HK-2 (cell line): Measurements from ENCODE around the gene SNAI3.
A peak's percentile ranks its signal among the peaks of the same experiment; 100 is the strongest.
"Not testable (repeated sequence)": the region's sequence is repeated elsewhere in the genome, so short reads cannot be mapped to it uniquely, and the experiment has no call there.

Experiments used
- DNase-seq: peaks from one replicate; pipeline ENCODE4 v3.0.0-alpha.2; 2018; ENCODE audit not compliant: unreplicated experiment

The SNAI3 gene

GRCh38 chr16:88669980-88670379 is 16.3 kb downstream of the SNAI3 start:
- DNase-seq: no peak

DNA sequence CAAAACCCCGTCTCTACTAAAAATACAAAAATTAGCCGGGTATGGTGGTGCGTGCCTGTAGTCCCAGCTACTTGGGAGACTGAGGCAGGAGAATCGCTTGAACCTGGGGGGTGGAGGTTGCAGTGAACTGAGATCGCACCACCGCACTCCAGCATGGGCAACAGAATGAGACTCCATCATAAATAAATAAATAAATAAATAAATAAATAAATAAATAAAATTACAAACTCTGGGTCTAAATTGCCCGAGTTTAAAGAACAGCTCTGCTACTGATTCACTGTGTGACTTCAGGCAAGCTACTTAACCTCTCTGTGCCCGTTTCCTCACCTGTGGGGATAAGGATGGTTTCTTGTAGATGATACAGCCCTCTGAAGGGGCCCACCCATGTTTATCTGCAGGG is 16.8 kb downstream of the SNAI3 start:
- not testable (repeated sequence) for DNase-seq

DNA sequence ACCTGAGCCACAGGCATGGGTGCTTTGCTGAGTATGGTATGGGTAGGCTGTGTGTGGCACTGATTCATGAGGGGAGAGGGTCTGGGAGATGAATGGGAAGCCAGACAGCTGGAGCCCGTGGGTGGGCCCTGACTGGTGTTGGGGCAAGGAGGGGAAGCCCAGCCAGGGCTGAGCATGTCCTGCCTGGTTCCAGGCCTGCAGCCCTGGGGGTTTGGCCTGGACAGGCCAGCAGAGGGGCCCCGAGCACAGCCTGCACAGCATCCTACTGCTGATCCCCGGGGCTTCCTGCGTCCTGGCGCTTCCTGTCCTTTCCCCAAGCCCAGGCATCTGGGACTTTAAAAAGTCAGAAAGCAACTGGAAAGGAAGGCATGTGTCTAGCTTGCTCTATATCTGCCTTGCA is 18.8 kb downstream of the SNAI3 start:
- DNase-seq: no peak

DNA sequence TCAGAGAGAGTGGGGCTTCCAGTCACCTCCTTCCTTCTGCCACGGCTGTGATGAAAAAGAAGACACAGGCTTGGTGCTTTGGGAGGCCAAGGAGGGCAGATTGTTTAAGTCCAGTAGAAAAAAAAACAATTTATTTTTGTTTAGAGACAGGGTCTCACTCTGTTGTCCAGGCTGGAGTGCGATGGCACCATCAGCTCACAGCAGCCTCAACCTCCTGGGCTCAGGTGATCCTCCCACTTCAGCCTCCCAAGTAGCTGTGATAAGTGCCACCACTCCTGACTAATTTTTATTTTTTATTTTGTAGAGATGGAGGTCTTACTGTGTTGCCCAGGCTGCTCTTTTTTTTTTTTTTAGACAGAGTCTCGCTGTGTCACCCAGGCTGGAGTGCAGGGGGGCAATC is 20.7 kb downstream of the SNAI3 start:
- no peak for DNase-seq

GRCh38 chr16:88665148-88665547 is 21.2 kb downstream of the SNAI3 start:
- DNase-seq: no peak

DNA sequence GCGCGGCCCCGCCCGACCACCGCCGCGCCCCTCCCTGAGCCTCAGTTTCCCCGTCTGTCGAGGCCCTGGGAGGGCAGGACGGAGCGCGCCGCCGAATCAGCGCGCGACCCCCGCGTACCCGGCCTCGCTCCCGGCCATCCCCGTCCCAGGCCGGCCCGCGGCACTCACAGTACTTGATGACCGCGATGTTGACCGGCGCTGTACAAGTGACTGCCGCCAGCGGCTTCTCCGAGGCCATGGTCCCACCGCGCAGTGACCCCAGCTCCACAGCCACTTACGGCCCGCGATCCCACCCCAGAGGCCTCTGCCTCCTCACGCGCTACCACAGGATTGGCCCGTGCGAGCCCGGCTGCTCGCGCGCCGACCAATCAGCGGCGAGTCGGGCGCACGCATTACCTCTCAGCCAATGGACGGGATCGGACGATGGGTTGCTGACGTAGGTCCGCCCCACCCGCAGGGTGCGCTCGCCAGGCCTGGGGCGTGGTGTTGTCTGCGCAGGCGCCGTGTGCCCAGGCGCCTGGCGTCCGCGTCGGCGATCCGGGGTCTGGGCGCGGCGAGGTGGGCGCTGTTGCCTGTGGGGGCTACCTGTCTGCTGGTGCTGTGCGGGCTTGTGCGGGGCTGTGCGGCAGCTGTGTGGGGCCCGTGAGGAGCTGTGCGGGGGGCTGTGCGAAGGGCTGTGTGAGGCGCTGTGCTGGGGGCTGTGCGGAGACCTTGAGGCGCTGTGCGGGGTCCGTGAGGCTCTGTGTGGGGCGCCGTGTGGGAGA is 23.3 kb downstream of the SNAI3 start, which contains the start of gene MVD:
MVD (minus strand) TSS at position 249 of the 764 bp plus-strand sequence; CDS start at position 238, 11 bp downstream.
- peak; percentile 98 for DNase-seq

DNA sequence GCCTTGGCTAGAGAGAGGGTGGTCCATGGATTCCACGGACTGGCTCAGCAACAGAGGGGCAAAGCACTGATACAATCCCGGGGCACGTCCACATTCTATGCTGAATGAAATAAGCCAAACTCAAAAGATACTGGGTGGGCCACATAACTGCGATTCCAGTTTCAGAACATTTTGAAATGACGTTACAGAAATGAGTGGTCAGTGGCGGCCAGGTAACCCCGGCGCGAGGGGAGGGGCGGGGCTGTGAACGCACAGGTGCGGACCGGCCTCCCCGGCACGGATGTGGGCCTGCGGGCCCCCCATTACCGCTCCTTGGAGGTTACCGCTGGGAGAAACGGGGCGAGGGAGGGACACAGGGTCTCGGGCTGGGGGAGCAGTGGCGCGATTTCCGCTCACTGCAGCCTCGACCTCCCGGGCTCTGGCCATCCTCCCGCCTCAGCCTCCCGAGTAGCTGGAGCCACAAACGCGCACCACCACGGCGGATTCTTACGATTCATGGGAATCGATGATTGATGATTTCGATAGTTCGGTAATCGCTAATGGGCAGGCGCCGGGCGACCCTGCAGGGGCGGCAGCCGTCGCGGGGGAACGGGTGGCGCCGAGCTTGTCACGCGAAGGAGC is 24.0 kb downstream of the SNAI3 start:
- DNase-seq: no peak

GRCh38 chr16:88661468-88661867 is 24.8 kb downstream of the SNAI3 start:
- DNase-seq: no peak

DNA sequence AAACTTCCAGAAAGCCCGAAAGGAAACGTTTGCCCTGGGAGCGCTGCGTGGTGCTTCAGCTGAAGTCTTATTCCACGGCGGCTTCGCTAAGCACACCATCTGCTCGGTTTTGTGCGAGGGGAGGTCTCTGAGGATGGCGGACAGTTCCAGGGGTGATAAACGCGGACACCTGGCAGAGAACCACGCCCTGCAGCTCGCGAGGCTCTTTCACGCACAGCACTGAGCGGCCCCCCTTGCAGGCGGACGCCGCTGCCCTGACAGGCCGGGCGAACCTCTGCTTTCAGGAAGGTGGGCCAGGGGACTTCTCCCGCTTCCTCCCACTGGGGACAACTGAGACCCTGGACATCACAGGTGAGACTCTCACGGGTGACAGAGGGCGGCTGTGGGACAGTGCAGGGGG is 27.1 kb downstream of the SNAI3 start:
- no peak for DNase-seq

DNA sequence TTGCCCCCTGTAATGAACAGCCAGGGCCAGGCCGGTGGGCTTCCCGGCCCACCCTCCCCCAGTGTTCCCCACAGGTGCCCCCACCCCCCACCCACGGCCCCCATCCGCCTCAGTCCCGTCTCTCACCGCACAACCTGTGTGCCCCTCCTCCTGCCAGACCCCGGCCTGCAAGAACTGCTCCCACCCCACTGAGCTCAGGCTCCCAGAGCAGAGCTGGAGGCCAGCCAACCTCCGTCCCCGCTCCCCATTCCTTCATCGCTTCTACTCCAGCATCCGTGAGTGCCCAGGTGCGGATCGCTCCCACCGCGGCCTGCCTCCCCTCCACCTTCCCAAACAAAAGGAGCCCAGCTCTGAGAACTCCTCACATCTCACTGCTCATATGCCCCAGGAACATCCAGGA is 27.6 kb downstream of the SNAI3 start:
- DNase-seq: no peak

GRCh38 chr16:88657371-88657770 is 28.9 kb downstream of the SNAI3 start:
- DNase-seq: no peak

DNA sequence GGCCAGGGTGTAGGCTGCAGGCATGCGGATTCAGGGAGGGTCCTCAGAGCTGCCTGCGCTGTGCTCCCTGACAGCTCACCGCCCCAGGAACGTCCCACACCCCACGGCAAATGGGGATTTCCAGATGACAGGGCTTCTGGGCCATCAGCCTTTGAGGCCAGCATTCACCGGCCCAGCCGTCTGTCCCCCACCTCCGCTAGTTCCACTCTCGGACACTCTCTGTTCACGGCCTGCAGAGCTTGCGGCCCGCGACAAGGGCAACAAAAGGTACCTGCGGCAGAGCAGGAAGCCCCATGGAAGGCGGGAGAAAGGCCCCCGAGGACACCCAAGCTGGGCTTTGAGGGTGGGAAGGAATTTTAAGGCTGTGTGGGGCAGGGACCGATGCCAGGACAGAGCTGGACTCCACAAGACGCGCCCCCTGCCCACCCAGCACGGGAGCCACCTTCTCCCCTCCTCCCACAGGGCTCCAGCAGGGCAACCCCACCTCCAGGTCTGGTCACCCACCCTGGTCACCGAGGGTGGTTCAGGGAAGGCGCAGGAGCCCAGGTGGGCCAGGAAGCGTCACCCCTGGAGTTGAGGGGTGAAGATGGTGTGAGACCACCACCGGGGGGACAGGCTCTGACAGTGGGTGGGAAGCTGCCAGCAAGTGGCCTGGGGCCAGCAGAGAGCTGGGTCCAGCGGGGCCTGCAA is 29.9 kb downstream of the SNAI3 start:
- DNase-seq: peak; percentile 36

DNA sequence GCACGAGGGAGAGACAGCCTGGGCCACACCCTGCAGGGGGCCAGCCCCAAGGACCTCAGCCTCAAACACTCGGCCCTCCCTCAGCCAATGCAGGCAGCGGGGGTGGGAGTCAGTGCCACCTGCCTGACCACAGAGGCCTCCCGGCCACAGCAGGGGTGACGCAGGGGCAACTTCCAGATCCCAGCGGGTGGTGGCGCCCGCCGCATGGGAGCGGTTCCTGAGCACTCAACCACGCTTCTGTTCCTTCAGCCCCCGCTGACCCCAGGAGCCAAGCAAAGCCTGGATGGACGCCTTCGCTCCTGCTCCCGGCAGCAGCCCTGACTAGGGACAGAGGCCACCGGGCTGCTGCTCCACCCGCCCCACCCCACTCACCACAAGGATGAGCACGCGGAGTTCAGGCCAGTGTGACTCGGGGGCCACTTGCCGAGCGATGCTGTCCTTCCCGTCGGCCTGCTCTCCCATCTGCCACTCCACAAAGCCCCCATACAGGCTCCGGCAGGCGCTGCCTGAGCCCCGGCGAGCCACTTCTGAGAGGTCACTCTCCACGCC is 30.5 kb downstream of the SNAI3 start:
- peak; percentile 28 for DNase-seq

GRCh38 chr16:88655053-88655732 is 31.1 kb downstream of the SNAI3 start:
- no peak for DNase-seq

DNA sequence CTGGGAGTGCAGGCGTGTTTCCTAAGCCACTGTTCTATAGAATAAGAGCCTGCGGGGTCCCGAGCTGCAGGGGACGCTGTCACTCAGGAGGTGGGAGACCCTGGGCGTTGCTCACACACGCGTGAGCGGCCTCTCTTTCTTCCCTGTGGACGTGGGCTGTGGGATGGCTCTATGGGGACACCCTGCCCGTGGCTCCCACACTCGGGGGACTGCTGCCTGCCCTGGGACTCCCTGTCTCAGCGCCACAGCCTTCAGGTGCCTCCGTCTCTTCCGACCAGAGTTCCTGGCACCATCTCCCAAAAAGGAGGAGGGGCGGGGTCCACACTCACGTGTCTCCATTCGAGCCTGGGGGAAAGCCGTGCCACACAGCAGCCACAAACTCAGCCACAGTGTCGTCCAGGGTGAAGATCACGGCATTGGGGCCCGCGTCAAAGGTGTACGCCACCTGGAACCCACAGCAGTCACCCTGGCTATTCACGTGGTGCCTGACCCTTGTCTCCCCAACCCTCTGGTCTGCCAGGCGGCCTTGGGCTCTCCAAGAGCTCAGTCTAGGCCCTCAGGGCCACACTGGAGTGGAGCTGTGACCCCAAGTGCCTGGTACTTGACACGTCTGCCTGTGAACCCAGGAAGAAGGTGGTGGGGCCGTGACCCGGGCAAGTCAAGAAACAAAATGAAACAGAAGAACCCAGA is 31.8 kb downstream of the SNAI3 start:
- DNase-seq: no peak

GRCh38 chr16:88653596-88654362 is 32.5 kb downstream of the SNAI3 start:
- DNase-seq: no peak

- DNase-seq: no peak
Measured at GRCh38 chr16:88653101-88653500, 33.2 kb downstream of the SNAI3 start.

GRCh38 chr16:88652762-88653063 is 33.6 kb downstream of the SNAI3 start:
- no peak for DNase-seq

- no peak for DNase-seq
Measured at GRCh38 chr16:88651989-88652761, 34.1 kb downstream of the SNAI3 start.
